Heart right ventricle (tissue), 16 donors: ENCODE measurements around the gene TEX2. TPM values are rescaled to one million over a fixed set of nuclear protein-coding genes. Genes with fewer than 3 reads are reported as not detected.
A peak's percentile ranks its signal among the peaks of the same experiment; 100 is the strongest.

ENCODE experiments used
- ATAC-seq, 8 donors: fragments of 200-7000 bp; cut with Tn5 transposase; one replicate each; pipeline ENCODE4 v1.9.1; 2020; ENCODE audit warnings: mild to moderate bottlenecking in 8 of 8, moderate library complexity in 8 of 8, moderate number of reproducible peaks in 1 of 8
- DNase-seq, 2 donors: peaks; one replicate each; pipeline ENCODE4 v3.0.0-alpha.2; 2020
- H3K27ac ChIP-seq, 10 donors: fragments of 200-600 bp; sonication (generic) in 2 of 10; one replicate each; pipeline versions ENCODE4 v1.5.0 to v1.8.0; 2020 to 2022; ENCODE audit warnings: mild to moderate bottlenecking in 3 of 10
- H3K27me3 ChIP-seq, 7 donors: fragments of 200-600 bp; one replicate each; pipeline ENCODE4 v1.8.0; 2021 to 2022; ENCODE audit warnings: mild to moderate bottlenecking in 2 of 7
- H3K36me3 ChIP-seq, 9 donors: fragments of 200-600 bp; sonication (generic) in 1 of 9; one replicate each; pipeline versions ENCODE4 v1.5.0 to v1.8.0; 2020 to 2022; ENCODE audit warnings: mild to moderate bottlenecking in 2 of 9
- H3K4me1 ChIP-seq, 9 donors: fragments of 200-600 bp; sonication (generic) in 1 of 9; one replicate each; pipeline versions ENCODE4 v1.5.0 to v1.8.0; 2020 to 2022; ENCODE audit warnings: mild to moderate bottlenecking in 4 of 9
- H3K4me3 ChIP-seq, 10 donors: fragments of 200-600 bp; sonication (generic) in 2 of 10; one replicate each; pipeline versions ENCODE4 v1.5.0 to v1.8.0; 2020 to 2022; ENCODE audit warnings: mild to moderate bottlenecking in 7 of 10, moderate library complexity in 2 of 10
- H3K9me3 ChIP-seq, 11 donors: fragments of 200-600 bp in 10 of 11; sonication (generic) in 2 of 11; one replicate each; pipeline versions ENCODE4 v1.5.0 to v1.8.0; 2013 to 2022; ENCODE audit warnings: mild to moderate bottlenecking in 2 of 11, control low read depth in 1 of 11, moderate library complexity in 1 of 11
- WGBS, 2 donors: extraction: QIAGEN DNeasy Blood & Tissue Kit; methylation state at CpG; one replicate each; pipeline ENCODE4 v1.1.7; 2013; ENCODE audit warnings: inconsistent platforms in 1 of 2; 5-methylcytosine and 5-hydroxymethylcytosine counted together
- intact Hi-C, 10 donors: fragments of 100-400 bp; cut with DNase I; formaldehyde crosslinking; loops; one replicate each; pipeline versions ENCODE4 v1.11.1 to v1.14.2; 2022
- polyA plus RNA-seq, 2 donors: library from polyadenylated mRNA; stranded (reverse); fragments of 200-250 nt; gene quantifications; one replicate each; pipeline ENCODE4 v1.2.3, GENCODE V29; 2013
- total RNA-seq, 10 donors: library from RNA; stranded (reverse); fragmentation: NEBNext Ultra II Directional in 3 of 10; extraction: Animal tissue kit (Norgen Biotek cat#: 25700) in 3 of 10; gene quantifications; one replicate each; pipeline versions ENCODE4 v1.2.1 to v1.2.4, GENCODE V29; 2021 to 2023
- TF ChIP-seq, protein P1 (sequence below), 9 donors: fragments of 200-600 bp; sonication (generic) in 2 of 9; IDR thresholded peaks; one replicate each; pipeline versions ENCODE4 v1.5.0 to v1.8.0; 2021 to 2022; ENCODE audit warnings: antibody characterized with exemption in 9 of 9, mild to moderate bottlenecking in 5 of 9, moderate library complexity in 1 of 9
- donor health status: Arrhythmogenic right ventricular cardiomyopathy.
- donor health status: ischemic (EF 13 %, LVEDD 7.1; RV severe dilation, severe dysfunction).
- donor health status: healthy with polysubstance abuse.
- donor health status: DM: no; HTN: yes; CAD: no.
- donor health status: DM: no; HTN: no; CAD: no.
- donor health status: ischemic (EF 25% LVEDD 6.9; RV normal size, moderate dysfunction).
- donor health status: ischemic (EF 25% LVEDD 5.7; RV mildly dilated, moderate dysfunction).
- donor health status: healthy.
- donor health status: DM: yes; HTN: yes; CAD: no.
- donor health status: Ischemic cardiomyopathy.
- donor health status: ischemic (EF 35%, LVEDD 5.7; RV mildly dilated, moderate dysfunction).
- donor health status: nonischemic (EF 11% LVEDD 7.7; RV severe dilation, severe dysfunction).
- donor health status: DM: yes; HTN: yes; CAD: no.
- donor health status: PGD.
- donor health status: ischemic (EF 29% LVEDD 5.4; RV normal size, mild dysfunction).
- donor health status: nonischemic (EF 23%, LVEDD 6.1; RV moderate dilation, normal function).

TEX2 gene
- total and polyA plus RNA-seq, 12 donors: 15.9 to 60.5 (median 54.5) TPM

GRCh38 chr17:64261417-64262145, 1.5 kb downstream of the TEX2 start:
- Histone ChIP-seq H3K4me1 (peaks cover 6 to 60% (median 40%) of the 10 kb centered on the region in 9 donors), H3K36me3 (no peaks in the 10 kb centered on the region), H3K9me3 (no peaks in the 10 kb centered on the region), H3K27ac (peak overlapping the region in 9 of 10 donors; percentile 87 to 97 (median 93)), H3K4me3 (peak overlapping the region; percentile 66 to 99 (median 98)), H3K27me3 (no peaks in the 10 kb centered on the region)
- DNase-seq (no peak), ATAC-seq (no peak)
- TF ChIP-seq, protein P1, sequence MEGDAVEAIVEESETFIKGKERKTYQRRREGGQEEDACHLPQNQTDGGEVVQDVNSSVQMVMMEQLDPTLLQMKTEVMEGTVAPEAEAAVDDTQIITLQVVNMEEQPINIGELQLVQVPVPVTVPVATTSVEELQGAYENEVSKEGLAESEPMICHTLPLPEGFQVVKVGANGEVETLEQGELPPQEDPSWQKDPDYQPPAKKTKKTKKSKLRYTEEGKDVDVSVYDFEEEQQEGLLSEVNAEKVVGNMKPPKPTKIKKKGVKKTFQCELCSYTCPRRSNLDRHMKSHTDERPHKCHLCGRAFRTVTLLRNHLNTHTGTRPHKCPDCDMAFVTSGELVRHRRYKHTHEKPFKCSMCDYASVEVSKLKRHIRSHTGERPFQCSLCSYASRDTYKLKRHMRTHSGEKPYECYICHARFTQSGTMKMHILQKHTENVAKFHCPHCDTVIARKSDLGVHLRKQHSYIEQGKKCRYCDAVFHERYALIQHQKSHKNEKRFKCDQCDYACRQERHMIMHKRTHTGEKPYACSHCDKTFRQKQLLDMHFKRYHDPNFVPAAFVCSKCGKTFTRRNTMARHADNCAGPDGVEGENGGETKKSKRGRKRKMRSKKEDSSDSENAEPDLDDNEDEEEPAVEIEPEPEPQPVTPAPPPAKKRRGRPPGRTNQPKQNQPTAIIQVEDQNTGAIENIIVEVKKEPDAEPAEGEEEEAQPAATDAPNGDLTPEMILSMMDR (IDR thresholded peaks at IDR 0.05): no peak
- intact Hi-C loops: loop anchor here (2.0 to 10.0 kb wide), 7 partner anchors 44 to 114 kb away; no protein-coding TSS in a partner anchor
- WGBS, 2 donors: 49 to 50% methylated on average over 6 of the region's 6 CpGs

GRCh38 chr17:64260886-64261285, 2.2 kb downstream of the TEX2 start:
- Histone ChIP-seq H3K27me3 (no peaks in the 10 kb centered on the region), H3K27ac (peak overlapping the region in 2 of 10 donors; percentile 92), H3K4me3 (peak overlapping the region in 2 of 10 donors; percentile 97 to 98), H3K4me1 (peaks cover 6 to 67% (median 45%) of the 10 kb centered on the region in 9 donors), H3K36me3 (no peaks in the 10 kb centered on the region), H3K9me3 (no peaks in the 10 kb centered on the region)
- DNase-seq (no peak), ATAC-seq (no peak)
- intact Hi-C loops: loop anchor here (5.0 to 10.0 kb wide), 6 partner anchors 44 to 114 kb away; no protein-coding TSS in a partner anchor
- WGBS, 2 donors: 47 to 76% methylated on average over 1 of the region's 1 CpG
- TF ChIP-seq, protein P1 (IDR thresholded peaks at IDR 0.05): no peak

GRCh38 chr17:64259922-64260321, 3.1 kb downstream of the TEX2 start:
- intact Hi-C loops: loop anchor here (5.0 to 10.0 kb wide), 6 partner anchors 43 to 113 kb away; no protein-coding TSS in a partner anchor
- Histone ChIP-seq H3K4me3 (no peak overlapping the region), H3K4me1 (peaks cover 6 to 69% (median 45%) of the 10 kb centered on the region in 9 donors), H3K36me3 (no peaks in the 10 kb centered on the region), H3K27ac (no peak overlapping the region), H3K27me3 (no peaks in the 10 kb centered on the region), H3K9me3 (no peaks in the 10 kb centered on the region)
- ATAC-seq (no peak), DNase-seq (no peak)
- TF ChIP-seq, protein P1 (IDR thresholded peaks at IDR 0.05): no peak
- 50 to 55% methylated on average over 3 of the region's 3 CpGs for WGBS, 2 donors

GRCh38 chr17:64259426-64259825, 3.6 kb downstream of the TEX2 start:
- peaks cover 6 to 67% (median 45%) of the 10 kb centered on the region in 9 donors for H3K4me1 ChIP-seq
- no peak overlapping the region for H3K27ac ChIP-seq
- H3K4me3 ChIP-seq: no peak overlapping the region
- TF ChIP-seq, protein P1 (IDR thresholded peaks at IDR 0.05): no peak
- 84 to 87% methylated on average over 3 of the region's 3 CpGs for WGBS, 2 donors
- H3K9me3 ChIP-seq: no peaks in the 10 kb centered on the region
- H3K36me3 ChIP-seq: no peaks in the 10 kb centered on the region
- no peak for ATAC-seq
- H3K27me3 ChIP-seq: no peaks in the 10 kb centered on the region
- DNase-seq: no peak
- intact Hi-C loops: no loop called here
